Neuron (in vitro differentiated cells): ENCODE data around the gene PAX2.

Source experiments
- H2AFZ ChIP-seq: one replicate; pipeline ENCODE4 v1.6.1; 2013; ENCODE audit warnings: low read depth, mild to moderate bottlenecking, inconsistent platforms, low read length, moderate library complexity
- H3K27me3 ChIP-seq: one replicate; pipeline ENCODE4 v1.6.1; 2013; ENCODE audit warnings: low read length; ENCODE audit not compliant: insufficient read depth
- H3K36me3 ChIP-seq: one replicate; pipeline ENCODE4 v1.6.1; 2013; ENCODE audit warnings: low read length; ENCODE audit not compliant: insufficient read depth
- H3K4me1 ChIP-seq: one replicate; pipeline ENCODE4 v1.6.1; 2013; ENCODE audit warnings: low read length; ENCODE audit not compliant: insufficient read depth
- H3K4me3 ChIP-seq: 2 replicates; pipeline ENCODE4 v1.5.1; 2013; ENCODE audit warnings: mild to moderate bottlenecking, low read length, moderate library complexity
- H3K9me3 ChIP-seq: one replicate; pipeline ENCODE4 v1.6.1; 2013; ENCODE audit warnings: low read length

PAX2 gene

GRCh38 chr10:100876585-100877460 lies 131.4 kb downstream of the PAX2 start:
- Histone ChIP-seq H3K36me3 (no peaks in the 10 kb centered on the region), H3K27me3 (peaks cover 22% of the 10 kb centered on the region), H2AFZ (no peak overlapping the region), H3K9me3 (no peaks in the 10 kb centered on the region), H3K4me1 (peaks cover 13% of the 10 kb centered on the region), H3K4me3 (no peak overlapping the region)

GRCh38 chr10:100877461-100877850 lies 132.1 kb downstream of the PAX2 start:
- H2AFZ ChIP-seq, result no peak overlapping the region
- no peaks in the 10 kb centered on the region for H3K36me3 ChIP-seq
- H3K27me3 ChIP-seq, result peaks cover 25% of the 10 kb centered on the region
- no peaks in the 10 kb centered on the region for H3K9me3 ChIP-seq
- no peak overlapping the region for H3K4me3 ChIP-seq
- H3K4me1 ChIP-seq, result peaks cover 20% of the 10 kb centered on the region

GRCh38 chr10:100878291-100878910 lies 133.0 kb downstream of the PAX2 start:
- Histone ChIP-seq H3K9me3 (no peaks in the 10 kb centered on the region), H3K36me3 (no peaks in the 10 kb centered on the region), H3K4me1 (peaks cover 18% of the 10 kb centered on the region), H3K4me3 (no peak overlapping the region), H2AFZ (no peak overlapping the region), H3K27me3 (peaks cover 20% of the 10 kb centered on the region)
